KMS-11 (cell line): ENCODE data around the gene NLGN4X.

Source experiments
- H2AFZ ChIP-seq: fragments of 200-600 bp; sonication (generic); 2 replicates; pipeline ENCODE4 v1.6.1; 2016; ENCODE audit warnings: antibody characterized with exemption, mixed run types, low read depth
- H3K27ac ChIP-seq: fragments of 200-600 bp; sonication (generic); 2 replicates; pipeline ENCODE4 v1.6.1; 2016; ENCODE audit warnings: mild to moderate bottlenecking, mixed run types
- H3K27me3 ChIP-seq: fragments of 200-600 bp; sonication (generic); 2 replicates; pipeline ENCODE4 v1.6.1; 2017; ENCODE audit warnings: mild to moderate bottlenecking, low read depth, mixed run types, moderate library complexity; ENCODE audit not compliant: insufficient read depth
- H3K36me3 ChIP-seq: fragments of 200-600 bp; sonication (generic); 2 replicates; pipeline ENCODE4 v1.6.1; 2017; ENCODE audit warnings: mild to moderate bottlenecking, mixed run types; ENCODE audit not compliant: insufficient read depth
- H3K4me1 ChIP-seq: fragments of 200-600 bp; sonication (generic); 2 replicates; pipeline ENCODE4 v1.6.1; 2016; ENCODE audit warnings: mild to moderate bottlenecking, low read depth, mixed run types; ENCODE audit not compliant: poor library complexity, severe bottlenecking
- H3K4me2 ChIP-seq: fragments of 200-600 bp; sonication (generic); 2 replicates; pipeline ENCODE4 v1.7.0; 2016; ENCODE audit warnings: mild to moderate bottlenecking, mixed run types
- H3K4me3 ChIP-seq: fragments of 200-600 bp; sonication (generic); IDR thresholded peaks from 2 replicates; pipeline ENCODE4 v1.6.1; 2017; ENCODE audit warnings: low read depth, low read length, mixed read lengths; ENCODE audit not compliant: insufficient read depth
- H3K79me2 ChIP-seq: fragments of 200-600 bp; sonication (generic); 2 replicates; pipeline ENCODE4 v1.6.1; 2016; ENCODE audit warnings: low read depth, mixed run types; ENCODE audit not compliant: insufficient read depth
- H3K9ac ChIP-seq: fragments of 200-600 bp; sonication (generic); 2 replicates; pipeline ENCODE4 v1.6.1; 2016; ENCODE audit warnings: mild to moderate bottlenecking, mixed run types
- H4K20me1 ChIP-seq: fragments of 200-600 bp; sonication (generic); 2 replicates; pipeline ENCODE4 v1.6.1; 2016; ENCODE audit warnings: mild to moderate bottlenecking, mixed run types; ENCODE audit not compliant: insufficient read depth
- TF ChIP-seq, protein P1 (sequence below): fragments of 200-600 bp; sonication (generic); conservative IDR thresholded peaks from 2 replicates; pipeline ENCODE4 v1.6.1; 2017; ENCODE audit warnings: low read depth, mild to moderate bottlenecking, antibody characterized with exemption, low read length, moderate library complexity, mixed read lengths

The NLGN4X gene

DNA sequence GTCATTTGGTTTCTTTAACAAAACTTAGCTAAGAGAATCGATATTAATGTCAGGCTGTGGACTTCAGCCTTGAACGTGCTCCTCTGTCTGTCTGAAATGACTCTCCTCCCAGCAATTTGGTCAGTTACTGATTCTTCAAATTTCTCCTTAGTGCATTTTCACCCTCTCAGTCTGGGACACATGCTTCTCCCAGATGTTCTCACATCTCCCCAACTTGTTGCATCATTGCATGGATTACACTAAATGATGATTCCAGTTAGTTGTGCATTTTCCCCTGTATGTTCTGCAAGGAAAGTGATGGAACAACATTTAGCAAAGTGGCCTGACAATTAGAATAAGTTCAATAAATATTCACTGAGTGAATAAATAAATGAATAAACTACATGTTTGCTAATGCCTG, 94.4 kb downstream of the NLGN4X start:
- no peak overlapping the region for H2AFZ ChIP-seq

DNA sequence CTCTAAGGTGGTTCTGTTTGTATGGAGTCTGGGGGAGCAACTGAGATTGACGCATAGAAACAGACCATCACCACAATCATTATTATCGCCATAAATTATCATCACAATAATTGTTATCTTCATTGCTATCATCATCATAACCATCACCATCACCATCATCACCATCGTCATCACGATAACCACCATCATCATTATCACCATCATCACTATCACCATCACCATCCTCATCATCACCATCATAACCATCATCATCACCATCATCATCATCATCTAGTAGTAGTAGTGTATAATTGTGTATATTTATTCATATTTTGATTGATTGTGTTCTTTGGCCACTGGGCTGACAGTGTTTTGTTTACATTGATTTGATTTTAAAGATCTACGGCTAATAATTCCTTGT, 95.7 kb downstream of the NLGN4X start:
- TF ChIP-seq, protein P1, sequence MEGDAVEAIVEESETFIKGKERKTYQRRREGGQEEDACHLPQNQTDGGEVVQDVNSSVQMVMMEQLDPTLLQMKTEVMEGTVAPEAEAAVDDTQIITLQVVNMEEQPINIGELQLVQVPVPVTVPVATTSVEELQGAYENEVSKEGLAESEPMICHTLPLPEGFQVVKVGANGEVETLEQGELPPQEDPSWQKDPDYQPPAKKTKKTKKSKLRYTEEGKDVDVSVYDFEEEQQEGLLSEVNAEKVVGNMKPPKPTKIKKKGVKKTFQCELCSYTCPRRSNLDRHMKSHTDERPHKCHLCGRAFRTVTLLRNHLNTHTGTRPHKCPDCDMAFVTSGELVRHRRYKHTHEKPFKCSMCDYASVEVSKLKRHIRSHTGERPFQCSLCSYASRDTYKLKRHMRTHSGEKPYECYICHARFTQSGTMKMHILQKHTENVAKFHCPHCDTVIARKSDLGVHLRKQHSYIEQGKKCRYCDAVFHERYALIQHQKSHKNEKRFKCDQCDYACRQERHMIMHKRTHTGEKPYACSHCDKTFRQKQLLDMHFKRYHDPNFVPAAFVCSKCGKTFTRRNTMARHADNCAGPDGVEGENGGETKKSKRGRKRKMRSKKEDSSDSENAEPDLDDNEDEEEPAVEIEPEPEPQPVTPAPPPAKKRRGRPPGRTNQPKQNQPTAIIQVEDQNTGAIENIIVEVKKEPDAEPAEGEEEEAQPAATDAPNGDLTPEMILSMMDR = no peak
- Histone ChIP-seq H2AFZ (no peak overlapping the region), H3K27me3 (no peaks in the 10 kb centered on the region), H3K4me3 (no peak overlapping the region), H3K9ac (no peak overlapping the region), H3K4me1 (no peaks in the 10 kb centered on the region), H3K36me3 (no peaks in the 10 kb centered on the region), H3K79me2 (no peaks in the 10 kb centered on the region), H3K4me2 (no peak overlapping the region), H4K20me1 (no peaks in the 10 kb centered on the region), H3K27ac (no peak overlapping the region)

More for the DNA sequence above, 94.4 kb downstream of the NLGN4X start:
- Histone ChIP-seq H3K4me1 (no peaks in the 10 kb centered on the region), H3K27me3 (no peaks in the 10 kb centered on the region), H3K36me3 (no peaks in the 10 kb centered on the region), H3K4me3 (no peak overlapping the region), H3K4me2 (no peak overlapping the region), H3K9ac (no peak overlapping the region), H3K27ac (no peak overlapping the region), H4K20me1 (no peaks in the 10 kb centered on the region), H3K79me2 (no peaks in the 10 kb centered on the region)
- TF ChIP-seq, protein P1 = no peak

DNA sequence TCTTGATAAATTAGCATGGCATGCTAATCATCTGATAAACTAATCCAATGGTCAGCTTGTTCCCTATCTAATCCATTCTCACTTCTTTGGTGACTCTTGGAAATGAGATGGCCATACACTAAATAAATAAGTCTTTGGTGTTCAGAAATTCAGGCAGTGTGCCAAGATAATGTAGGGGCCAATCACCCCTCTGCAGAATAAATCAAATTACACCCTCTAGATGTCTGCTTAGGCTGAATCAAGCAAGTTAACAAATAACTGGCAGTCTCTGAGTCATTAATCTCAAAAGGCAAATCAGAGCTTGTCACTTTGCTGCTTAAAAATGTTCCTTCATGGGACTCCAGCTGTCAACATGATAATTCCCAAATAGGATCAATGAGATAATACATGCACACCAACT, 97.4 kb downstream of the NLGN4X start:
- no peaks in the 10 kb centered on the region for H3K36me3 ChIP-seq
- H3K4me3 ChIP-seq = no peak overlapping the region
- H4K20me1 ChIP-seq = no peaks in the 10 kb centered on the region
- H3K4me2 ChIP-seq = no peak overlapping the region
- no peak overlapping the region for H3K9ac ChIP-seq
- no peaks in the 10 kb centered on the region for H3K27me3 ChIP-seq
- H3K27ac ChIP-seq = no peak overlapping the region
- no peaks in the 10 kb centered on the region for H3K79me2 ChIP-seq
- TF ChIP-seq, protein P1 = no peak
- H3K4me1 ChIP-seq = no peaks in the 10 kb centered on the region
- no peak overlapping the region for H2AFZ ChIP-seq

DNA sequence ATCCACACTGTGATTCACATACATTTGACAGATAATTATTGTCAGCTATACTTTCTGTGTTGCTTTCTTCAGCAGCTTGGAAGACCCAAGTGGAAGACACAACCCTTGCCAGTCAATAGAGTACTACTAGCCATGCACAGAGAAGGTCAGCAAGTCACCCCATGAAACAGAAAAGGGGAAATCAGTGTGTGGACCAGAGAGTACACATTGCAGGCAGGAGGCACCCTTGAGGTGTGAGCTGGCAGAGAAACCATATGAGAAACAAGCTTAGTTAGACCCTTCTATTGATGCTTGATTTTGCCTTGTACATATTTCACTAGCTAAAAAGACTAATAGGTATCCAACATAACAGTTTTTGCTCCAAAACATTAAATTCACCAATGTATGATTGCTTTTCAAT, 99.5 kb downstream of the NLGN4X start:
- TF ChIP-seq, protein P1 = no peak
- H3K4me1 ChIP-seq = no peaks in the 10 kb centered on the region
- H3K27ac ChIP-seq = no peak overlapping the region
- no peaks in the 10 kb centered on the region for H3K79me2 ChIP-seq
- H3K27me3 ChIP-seq = no peaks in the 10 kb centered on the region
- no peak overlapping the region for H3K4me2 ChIP-seq
- H3K9ac ChIP-seq = no peak overlapping the region
- H4K20me1 ChIP-seq = no peaks in the 10 kb centered on the region
- no peaks in the 10 kb centered on the region for H3K36me3 ChIP-seq
- H2AFZ ChIP-seq = no peak overlapping the region
- H3K4me3 ChIP-seq = no peak overlapping the region

DNA sequence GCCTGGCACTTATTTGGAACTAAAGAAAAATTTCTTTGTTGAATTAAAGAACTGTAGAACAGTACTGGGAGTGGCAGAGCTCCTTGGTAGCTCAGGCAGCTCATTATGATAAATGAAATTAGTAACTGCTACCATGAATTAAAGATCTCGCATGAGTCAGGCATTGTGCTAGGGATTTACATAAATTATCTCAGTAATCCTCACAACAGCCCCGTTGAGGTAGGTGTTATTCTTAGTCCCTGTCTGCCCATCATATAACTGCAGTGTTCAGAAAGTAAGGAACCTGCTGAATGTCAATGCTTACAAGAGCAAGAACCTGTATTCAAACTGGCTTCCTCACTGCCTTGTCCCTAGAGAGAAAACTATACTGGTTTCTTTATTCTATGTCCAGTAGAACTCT, 108.3 kb downstream of the NLGN4X start:
- H3K4me1 ChIP-seq = no peaks in the 10 kb centered on the region
- TF ChIP-seq, protein P1 = no peak

More for the DNA sequence above, 108.3 kb downstream of the NLGN4X start:
- no peak overlapping the region for H3K9ac ChIP-seq
- no peak overlapping the region for H3K27ac ChIP-seq
- no peak overlapping the region for H3K4me2 ChIP-seq
- no peak overlapping the region for H3K4me3 ChIP-seq
- no peak overlapping the region for H2AFZ ChIP-seq
- H4K20me1 ChIP-seq = no peaks in the 10 kb centered on the region
- no peaks in the 10 kb centered on the region for H3K36me3 ChIP-seq
- no peaks in the 10 kb centered on the region for H3K79me2 ChIP-seq
- H3K27me3 ChIP-seq = no peaks in the 10 kb centered on the region
